OCI-LY7 (cell line): ENCODE data around the gene SAMD10. TPM values are rescaled to one million over a fixed set of nuclear protein-coding genes. Genes with fewer than 3 reads are reported as not detected.

Experiments used
- BruUV-seq: library from RNA; stranded (reverse); fragments of 400-500 nt; replicated peaks from 2 replicates; lab custom pipeline; 2021; lab: Mats Ljungman, UMichigan
- CTCF ChIA-PET: fragments of 300-600 bp; sonication (Branson Sonifier 250); formaldehyde crosslinking; loops from one replicate; lab custom pipeline; 2022; ENCODE audit warnings: antibody characterized with exemption; ENCODE audit not compliant: unreplicated experiment; lab: Charles Lee
- POLR2A ChIA-PET: fragments of 300-600 bp; sonication (Branson Sonifier 250); formaldehyde crosslinking; loops from one replicate; lab custom pipeline; 2022; ENCODE audit warnings: antibody characterized with exemption; lab: Charles Lee
- DNase-seq: peaks from one replicate; pipeline ENCODE4 v3.0.0-alpha.2; 2015; ENCODE audit warnings: low spot score
- H2AFZ ChIP-seq: fragments of 200-600 bp; sonication (generic), shearing (Covaris generic); 2 replicates; pipeline ENCODE4 v1.6.1; 2014; ENCODE audit warnings: mild to moderate bottlenecking, antibody characterized with exemption, low read length, moderate library complexity
- H3K27ac ChIP-seq: fragments of 200-600 bp; sonication (generic); 2 replicates; pipeline ENCODE4 v1.5.1; 2014; ENCODE audit warnings: mixed run types, low read depth, mild to moderate bottlenecking, moderate library complexity, low read length, inconsistent platforms; ENCODE audit not compliant: poor library complexity, severe bottlenecking
- H3K36me3 ChIP-seq: fragments of 200-600 bp; sonication (generic); 2 replicates; pipeline ENCODE4 v1.6.1; 2014; ENCODE audit warnings: mild to moderate bottlenecking, antibody characterized with exemption, low read length, moderate library complexity, mixed read lengths; ENCODE audit not compliant: insufficient read depth
- H3K4me1 ChIP-seq: fragments of 200-600 bp; sonication (generic); 2 replicates; pipeline ENCODE4 v1.5.1; 2014; ENCODE audit warnings: mild to moderate bottlenecking, low read length; ENCODE audit not compliant: insufficient read depth, poor library complexity, severe bottlenecking
- H3K4me2 ChIP-seq: fragments of 200-600 bp; sonication (generic); 2 replicates; pipeline ENCODE4 v1.6.1; 2014; ENCODE audit warnings: mild to moderate bottlenecking, low read length
- H3K4me3 ChIP-seq: fragments of 200-600 bp; sonication (generic); 2 replicates; pipeline ENCODE4 v1.5.1; 2014; ENCODE audit warnings: mild to moderate bottlenecking, low read depth, low read length; ENCODE audit not compliant: poor library complexity, severe bottlenecking
- H3K79me2 ChIP-seq: fragments of 200-600 bp; sonication (generic); 2 replicates; pipeline ENCODE4 v1.6.1; 2016; ENCODE audit warnings: low read depth, mild to moderate bottlenecking, low read length, moderate library complexity, mixed read lengths; ENCODE audit not compliant: insufficient read depth
- H3K9me2 ChIP-seq: fragments of 200-600 bp; sonication (generic); 2 replicates; pipeline ENCODE4 v1.6.1; 2016; ENCODE audit warnings: mild to moderate bottlenecking, low read length, mixed read lengths; ENCODE audit not compliant: insufficient read depth
- H3K9me3 ChIP-seq: fragments of 200-600 bp; sonication (generic); 2 replicates; pipeline ENCODE4 v1.6.1; 2014; ENCODE audit warnings: mild to moderate bottlenecking, mixed run types, low read length, mixed read lengths
- H4K20me1 ChIP-seq: fragments of 200-600 bp; sonication (generic); 2 replicates; pipeline ENCODE4 v1.6.1; 2014; ENCODE audit warnings: mild to moderate bottlenecking, antibody characterized with exemption, low read length, moderate library complexity, mixed read lengths; ENCODE audit not compliant: insufficient read depth
- EZH2phosphoT487 ChIP-seq: fragments of 200-600 bp; sonication (generic); IDR thresholded peaks from 2 replicates; pipeline ENCODE4 v1.6.1; 2018; ENCODE audit warnings: low read depth, borderline replicate concordance, mild to moderate bottlenecking, mixed run types, antibody characterized with exemption, low read length, moderate library complexity, mixed read lengths
- intact Hi-C: fragments of 100-400 bp; cut with micrococcal nuclease; formaldehyde crosslinking; loops from one replicate; pipeline ENCODE4 v1.10.0; 2022; ENCODE audit not compliant: unreplicated experiment
- total RNA-seq, 2 experiments: library from RNA; depleted of rRNA in 1 of 2; stranded (reverse); fragments of >200 nt in 1 of 2; shearing (Covaris generic) in 1 of 2; gene quantifications; 2 replicates each; pipeline ENCODE4 v1.2.3, GENCODE V29; 2014 to 2022
- TF ChIP-seq, protein P1 (sequence below): fragments of 200-600 bp; sonication (generic); conservative IDR thresholded peaks from 2 replicates; pipeline ENCODE4 v1.5.1; 2014; ENCODE audit warnings: mild to moderate bottlenecking, antibody characterized with exemption, low read length, moderate library complexity, mixed read lengths

The SAMD10 gene
- total RNA-seq, 2 experiments from 2014 or later, result 11.9 to 12.0 TPM

DNA sequence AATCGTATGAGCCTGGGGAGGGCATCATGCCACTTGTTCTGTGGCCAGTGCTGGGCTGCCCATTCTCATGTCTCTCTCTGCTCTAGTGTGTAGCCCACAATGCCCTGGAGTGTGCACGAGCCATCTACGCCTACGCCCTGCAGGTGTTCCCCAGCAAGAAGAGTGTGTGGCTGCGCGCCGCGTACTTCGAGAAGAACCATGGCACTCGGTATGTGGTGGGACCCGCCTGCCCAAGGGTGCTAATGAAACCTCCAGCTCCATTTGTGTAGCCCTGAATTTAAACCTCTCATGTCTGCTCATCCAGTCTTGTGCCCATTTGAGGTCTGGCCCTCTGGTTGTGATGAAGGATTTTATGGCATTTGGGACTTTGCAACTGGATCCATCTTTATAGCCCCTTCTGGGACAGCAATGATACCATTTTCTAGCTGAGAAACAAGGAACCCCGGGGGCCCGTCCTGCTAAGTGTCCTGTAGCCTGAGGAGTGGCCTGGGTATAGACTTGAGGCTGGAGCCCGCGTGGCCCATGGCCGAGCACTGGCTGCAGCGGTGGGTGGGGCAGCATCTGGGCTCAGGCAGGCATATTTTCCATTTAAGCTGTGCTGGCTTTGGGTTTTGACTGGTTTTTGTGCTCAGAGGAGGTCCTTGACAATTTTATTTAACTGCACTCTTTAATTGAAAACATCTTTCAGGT lies 43.4 kb upstream of the SAMD10 start:
- no TSS peak for BruUV-seq
- Histone ChIP-seq H3K79me2 (no peaks in the 10 kb centered on the region), H3K4me2 (no peak overlapping the region), H3K4me3 (no peak overlapping the region), H3K9me3 (no peaks in the 10 kb centered on the region), H3K27ac (no peak overlapping the region), H3K4me1 (no peaks in the 10 kb centered on the region), H3K36me3 (peaks cover 96% of the 10 kb centered on the region), H2AFZ (no peak overlapping the region), H4K20me1 (no peaks in the 10 kb centered on the region), H3K9me2 (no peaks in the 10 kb centered on the region)
- POLR2A ChIA-PET, result no interaction called here
- CTCF ChIA-PET, result no interaction called here
- no peak for DNase-seq
- TF ChIP-seq EZH2phosphoT487, result no peak
- TF ChIP-seq, protein P1, sequence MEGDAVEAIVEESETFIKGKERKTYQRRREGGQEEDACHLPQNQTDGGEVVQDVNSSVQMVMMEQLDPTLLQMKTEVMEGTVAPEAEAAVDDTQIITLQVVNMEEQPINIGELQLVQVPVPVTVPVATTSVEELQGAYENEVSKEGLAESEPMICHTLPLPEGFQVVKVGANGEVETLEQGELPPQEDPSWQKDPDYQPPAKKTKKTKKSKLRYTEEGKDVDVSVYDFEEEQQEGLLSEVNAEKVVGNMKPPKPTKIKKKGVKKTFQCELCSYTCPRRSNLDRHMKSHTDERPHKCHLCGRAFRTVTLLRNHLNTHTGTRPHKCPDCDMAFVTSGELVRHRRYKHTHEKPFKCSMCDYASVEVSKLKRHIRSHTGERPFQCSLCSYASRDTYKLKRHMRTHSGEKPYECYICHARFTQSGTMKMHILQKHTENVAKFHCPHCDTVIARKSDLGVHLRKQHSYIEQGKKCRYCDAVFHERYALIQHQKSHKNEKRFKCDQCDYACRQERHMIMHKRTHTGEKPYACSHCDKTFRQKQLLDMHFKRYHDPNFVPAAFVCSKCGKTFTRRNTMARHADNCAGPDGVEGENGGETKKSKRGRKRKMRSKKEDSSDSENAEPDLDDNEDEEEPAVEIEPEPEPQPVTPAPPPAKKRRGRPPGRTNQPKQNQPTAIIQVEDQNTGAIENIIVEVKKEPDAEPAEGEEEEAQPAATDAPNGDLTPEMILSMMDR, result no peak
- intact Hi-C loops, result no loop called here

DNA sequence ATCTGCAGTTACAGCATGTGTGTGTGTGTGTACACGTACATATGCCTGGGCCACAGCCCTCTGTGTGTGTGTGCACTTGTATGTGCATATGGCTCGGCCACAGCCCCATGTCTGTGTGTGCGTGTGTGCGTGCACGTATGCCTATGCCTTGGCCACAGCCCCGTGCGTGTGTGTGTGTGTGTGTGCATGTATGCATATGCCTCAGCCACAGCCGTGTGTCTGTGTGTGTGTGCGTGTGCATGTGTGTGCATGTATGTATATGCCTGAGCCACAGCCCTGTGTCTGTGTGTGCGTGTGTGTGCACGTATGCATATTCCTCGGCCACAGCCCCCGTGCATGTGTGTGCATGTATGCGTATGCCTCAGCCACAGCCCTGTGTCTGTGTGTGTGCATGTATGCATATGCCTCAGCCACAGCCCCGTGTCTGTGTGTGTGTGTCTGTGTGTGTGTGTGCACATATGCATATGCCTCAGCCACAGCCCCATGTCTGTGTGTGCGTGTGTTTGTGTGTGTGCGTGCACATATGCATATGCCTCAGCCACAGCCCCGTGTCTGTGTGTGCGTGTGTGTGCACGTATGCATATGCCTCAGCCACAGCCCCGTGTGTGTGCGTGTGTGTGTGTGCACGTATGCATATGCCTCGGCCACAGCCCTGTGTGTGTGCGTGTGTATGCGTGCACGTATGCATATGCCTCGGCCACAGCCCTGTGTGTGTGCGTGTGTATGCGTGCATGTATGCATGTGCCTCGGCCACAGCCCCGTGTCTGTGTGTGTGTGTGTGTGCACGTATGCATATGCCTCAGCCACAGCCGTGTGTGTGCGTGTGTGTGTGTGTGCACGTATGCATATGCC lies 41.9 kb upstream of the SAMD10 start:
- BruUV-seq, result no TSS peak
- TF ChIP-seq, protein P1, result no peak
- no peak for TF ChIP-seq EZH2phosphoT487
- H2AFZ ChIP-seq, result no peak overlapping the region
- H3K79me2 ChIP-seq, result no peaks in the 10 kb centered on the region
- H3K36me3 ChIP-seq, result peaks cover 92% of the 10 kb centered on the region
- ChIA-PET CTCF (no interaction called here), POLR2A (no interaction called here)
- H3K4me3 ChIP-seq, result no peak overlapping the region
- no peaks in the 10 kb centered on the region for H3K9me2 ChIP-seq
- H3K27ac ChIP-seq, result no peak overlapping the region
- H3K4me2 ChIP-seq, result no peak overlapping the region
- DNase-seq, result no peak
- intact Hi-C loops, result no loop called here
- no peaks in the 10 kb centered on the region for H3K4me1 ChIP-seq
- no peaks in the 10 kb centered on the region for H4K20me1 ChIP-seq
- H3K9me3 ChIP-seq, result no peaks in the 10 kb centered on the region
